Mucosa of gallbladder (tissue), 1 donor: ENCODE data around the gene TRIM66. TPM values are rescaled to one million over a fixed set of nuclear protein-coding genes. Genes with fewer than 3 reads are reported as not detected.

ENCODE experiments used
- DNase-seq: peaks from one replicate; pipeline ENCODE4 v3.0.0-alpha.2; 2020; ENCODE audit warnings: low spot score
- total RNA-seq: library from RNA; stranded (reverse); gene quantifications from one replicate; pipeline ENCODE4 v1.2.1, GENCODE V29; 2021
- donor health status: DM: no; HTN: no; CAD: no.

The TRIM66 gene
- 7.1 TPM for total RNA-seq

- peak; percentile 99 for DNase-seq
These were observed at the start of gene TRIM66, which contains the start of gene RPL27A for GRCh38 chr11:8682303-8683114. Gene TRIM66 (minus strand): TSS chr11:8682665. CDS start chr11:8672274, 10,391 bp downstream. Gene RPL27A (plus strand): TSS chr11:8682792. CDS start chr11:8682814, 22 bp downstream.

- DNase-seq: no peak
These were observed 49.3 kb upstream of the TRIM66 start for GRCh38 chr11:8731647-8732323.

- no peak for DNase-seq
These were observed 48.2 kb upstream of the TRIM66 start for GRCh38 chr11:8730697-8731020.

- DNase-seq: no peak
These were observed 47.6 kb upstream of the TRIM66 start for GRCh38 chr11:8729837-8730696.

- no peak for DNase-seq
These were observed 46.6 kb upstream of the TRIM66 start for GRCh38 chr11:8729067-8729466.

GRCh38 chr11:8728563-8728962 is 46.1 kb upstream of the TRIM66 start:
- no peak for DNase-seq

- DNase-seq: no peak
These were observed 43.9 kb upstream of the TRIM66 start for GRCh38 chr11:8726395-8726794.

- DNase-seq: no peak
These were observed 42.2 kb upstream of the TRIM66 start for GRCh38 chr11:8724682-8725081.

- no peak for DNase-seq
These were observed 41.2 kb upstream of the TRIM66 start for GRCh38 chr11:8723711-8724110.

- DNase-seq: no peak
These were observed 40.3 kb upstream of the TRIM66 start for GRCh38 chr11:8722809-8723208.

GRCh38 chr11:8721609-8722500 is 39.4 kb upstream of the TRIM66 start:
- DNase-seq: no peak

GRCh38 chr11:8720868-8721608 is 38.6 kb upstream of the TRIM66 start:
- peak; percentile 51 for DNase-seq

GRCh38 chr11:8720352-8720751 is 37.9 kb upstream of the TRIM66 start:
- DNase-seq: no peak

GRCh38 chr11:8719721-8720120 is 37.3 kb upstream of the TRIM66 start:
- no peak for DNase-seq

GRCh38 chr11:8719211-8719649 is 36.8 kb upstream of the TRIM66 start:
- DNase-seq: peak; percentile 53

- peak; percentile 73 for DNase-seq
These were observed 35.6 kb upstream of the TRIM66 start for GRCh38 chr11:8717876-8718753.

- DNase-seq: no peak
These were observed 35.0 kb upstream of the TRIM66 start for GRCh38 chr11:8717544-8717875.

GRCh38 chr11:8715501-8715900 is 33.0 kb upstream of the TRIM66 start:
- no peak for DNase-seq

- no peak for DNase-seq
These were observed 32.3 kb upstream of the TRIM66 start for GRCh38 chr11:8714622-8715225.
